ENCODE results near the gene PCDHGA8.

DNA sequence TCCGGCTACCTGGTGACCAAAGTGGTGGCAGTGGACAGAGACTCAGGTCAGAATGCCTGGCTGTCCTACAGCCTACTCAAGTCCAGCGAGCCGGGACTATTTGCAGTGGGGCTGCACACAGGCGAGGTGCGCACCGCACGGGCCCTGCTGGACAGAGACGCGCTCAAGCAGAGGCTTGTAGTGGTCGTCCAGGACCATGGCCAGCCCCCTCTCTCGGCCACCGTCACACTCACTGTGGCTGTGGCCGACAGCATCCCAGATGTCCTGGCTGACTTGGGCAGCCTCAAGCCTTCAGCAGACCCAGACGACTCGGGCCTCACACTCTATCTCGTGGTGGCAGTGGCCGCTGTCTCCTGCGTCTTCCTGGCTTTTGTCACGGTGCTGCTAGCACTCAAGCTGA, 35.5 kb upstream of the PCDHGA8 start:
- TF ChIP-seq, protein P1, sequence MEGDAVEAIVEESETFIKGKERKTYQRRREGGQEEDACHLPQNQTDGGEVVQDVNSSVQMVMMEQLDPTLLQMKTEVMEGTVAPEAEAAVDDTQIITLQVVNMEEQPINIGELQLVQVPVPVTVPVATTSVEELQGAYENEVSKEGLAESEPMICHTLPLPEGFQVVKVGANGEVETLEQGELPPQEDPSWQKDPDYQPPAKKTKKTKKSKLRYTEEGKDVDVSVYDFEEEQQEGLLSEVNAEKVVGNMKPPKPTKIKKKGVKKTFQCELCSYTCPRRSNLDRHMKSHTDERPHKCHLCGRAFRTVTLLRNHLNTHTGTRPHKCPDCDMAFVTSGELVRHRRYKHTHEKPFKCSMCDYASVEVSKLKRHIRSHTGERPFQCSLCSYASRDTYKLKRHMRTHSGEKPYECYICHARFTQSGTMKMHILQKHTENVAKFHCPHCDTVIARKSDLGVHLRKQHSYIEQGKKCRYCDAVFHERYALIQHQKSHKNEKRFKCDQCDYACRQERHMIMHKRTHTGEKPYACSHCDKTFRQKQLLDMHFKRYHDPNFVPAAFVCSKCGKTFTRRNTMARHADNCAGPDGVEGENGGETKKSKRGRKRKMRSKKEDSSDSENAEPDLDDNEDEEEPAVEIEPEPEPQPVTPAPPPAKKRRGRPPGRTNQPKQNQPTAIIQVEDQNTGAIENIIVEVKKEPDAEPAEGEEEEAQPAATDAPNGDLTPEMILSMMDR (IDR thresholded peaks at IDR 0.05) = no peak
- no peak for TF ChIP-seq POLR2A (IDR thresholded peaks at IDR 0.05)
